CD1c-positive myeloid dendritic cell (primary cell): ENCODE data around the gene CRTC2.
A peak's percentile ranks its signal among the peaks of the same experiment; 100 is the strongest.

Experiments
- DNase-seq: peaks from one replicate; pipeline ENCODE4 v3.0.0-alpha.2; 2016; ENCODE audit errors: extremely low spot score

Gene CRTC2

GRCh38 chr1:153946622-153947241, 11.7 kb downstream of the CRTC2 start, which contains the start of gene DENND4B:
Gene DENND4B, minus strand, starts transcription at chr1:153946718. Its CDS starts 2,344 bp downstream, at chr1:153944374.
- peak; percentile 87 for DNase-seq

- DNase-seq = peak; percentile 97
Measured at GRCh38 chr1:153945795-153946621, 12.4 kb downstream of the CRTC2 start.

- DNase-seq = peak; percentile 93
Measured at GRCh38 chr1:153945131-153945794, 13.1 kb downstream of the CRTC2 start.

- DNase-seq = no peak
Measured at GRCh38 chr1:153944827-153945117, 13.6 kb downstream of the CRTC2 start.

- peak; percentile 66 for DNase-seq
Measured at GRCh38 chr1:153944005-153944826, 14.2 kb downstream of the CRTC2 start.

- no peak for DNase-seq
Measured at GRCh38 chr1:153942766-153943549, 15.5 kb downstream of the CRTC2 start.

GRCh38 chr1:153941826-153942725, 16.3 kb downstream of the CRTC2 start:
- no peak for DNase-seq

GRCh38 chr1:153940756-153941155, 17.7 kb downstream of the CRTC2 start:
- no peak for DNase-seq

GRCh38 chr1:153939476-153939875, 18.9 kb downstream of the CRTC2 start:
- no peak for DNase-seq

GRCh38 chr1:153938996-153939395, 19.4 kb downstream of the CRTC2 start:
- no peak for DNase-seq

- no peak for DNase-seq
Measured at GRCh38 chr1:153937331-153937730, 21.1 kb downstream of the CRTC2 start.

GRCh38 chr1:153936011-153936802, 22.2 kb downstream of the CRTC2 start:
- no peak for DNase-seq

GRCh38 chr1:153934746-153935145, 23.7 kb downstream of the CRTC2 start:
- DNase-seq = no peak

- DNase-seq = no peak
Measured at GRCh38 chr1:153933955-153934354, 24.5 kb downstream of the CRTC2 start.

GRCh38 chr1:153933430-153933829, 25.0 kb downstream of the CRTC2 start:
- no peak for DNase-seq

GRCh38 chr1:153932156-153933131, 26.0 kb downstream of the CRTC2 start:
- no peak for DNase-seq

GRCh38 chr1:153929981-153930948, 28.1 kb downstream of the CRTC2 start:
- DNase-seq = no peak
